Panc1 (cell line): ENCODE measurements around the gene GNL2. TPM values are rescaled to one million over a fixed set of nuclear protein-coding genes. Genes with fewer than 3 reads are reported as not detected.
A peak's percentile ranks its signal among the peaks of the same experiment; 100 is the strongest.

ENCODE experiments used
- ATAC-seq: fragments of 200-7000 bp; cut with Tn5 transposase; 2 replicates; pipeline ENCODE4 v1.9.1; 2020; ENCODE audit warnings: mild to moderate bottlenecking, moderate library complexity
- BruUV-seq: library from RNA; stranded (reverse); fragments of 400-500 nt; replicated peaks from 2 replicates; lab custom pipeline; 2021; lab: Mats Ljungman, UMichigan
- CTCF ChIA-PET: fragments of 300-600 bp; sonication (Branson Sonifier 250); formaldehyde crosslinking; loops from one replicate; lab custom pipeline; 2022; ENCODE audit warnings: antibody characterized with exemption; lab: Charles Lee
- POLR2A ChIA-PET: fragments of 300-600 bp; sonication (Branson Sonifier 250); formaldehyde crosslinking; loops from one replicate; lab custom pipeline; 2022; ENCODE audit warnings: antibody characterized with exemption; lab: Charles Lee
- DNase-seq: peaks from one replicate; pipeline ENCODE4 v3.0.0-alpha.2; 2010; ENCODE audit warnings: low read depth, low spot score
- H3K27ac ChIP-seq: 2 replicates; pipeline ENCODE4 v1.5.1; 2011; ENCODE audit warnings: mild to moderate bottlenecking, low read length, inconsistent platforms
- H3K27me3 ChIP-seq: fragments of 200-500 bp; sonication (Bioruptor generic); 2 replicates; pipeline ENCODE4 v1.6.0; 2014; ENCODE audit warnings: low read length, inconsistent platforms; ENCODE audit not compliant: control insufficient read depth, insufficient read depth
- H3K36me3 ChIP-seq: fragments of 200-500 bp; sonication (Bioruptor generic); 2 replicates; pipeline ENCODE4 v1.5.1; 2014; ENCODE audit warnings: inconsistent platforms, mild to moderate bottlenecking, low read length, moderate library complexity; ENCODE audit not compliant: control insufficient read depth, insufficient read depth
- H3K4me1 ChIP-seq: 2 replicates; pipeline ENCODE4 v1.5.1; 2011; ENCODE audit warnings: inconsistent platforms, mild to moderate bottlenecking, low read length, moderate library complexity; ENCODE audit not compliant: control insufficient read depth, insufficient read depth
- H3K4me3 ChIP-seq, 2 experiments: 2 replicates each; pipeline ENCODE4 v1.5.1; 2011 to 2012; ENCODE audit warnings: low read depth in 2 of 2, low read length in 2 of 2, mild to moderate bottlenecking in 2 of 2, inconsistent platforms in 1 of 2, moderate library complexity in 1 of 2
- H3K9me3 ChIP-seq: fragments of 200-500 bp; sonication (Bioruptor generic); 2 replicates; pipeline ENCODE4 v1.5.1; 2014; ENCODE audit warnings: low read depth, mild to moderate bottlenecking, inconsistent platforms, low read length, moderate library complexity; ENCODE audit not compliant: control insufficient read depth, insufficient read depth
- POLR2AphosphoS5 ChIP-seq: IDR thresholded peaks from 2 replicates; pipeline ENCODE4 v1.6.1; 2012; ENCODE audit warnings: mild to moderate bottlenecking, low read depth, low read length, moderate library complexity
- SIN3A ChIP-seq: IDR thresholded peaks from 2 replicates; pipeline ENCODE4 v1.6.1; 2012; ENCODE audit warnings: low read depth, mild to moderate bottlenecking, low read length, moderate library complexity, borderline replicate concordance; ENCODE audit not compliant: insufficient read depth
- TCF7L2 ChIP-seq: IDR thresholded peaks from 2 replicates; pipeline ENCODE4 v1.6.1; 2011; ENCODE audit warnings: mild to moderate bottlenecking, low read depth, low read length, inconsistent platforms
- in situ Hi-C: cut with HindIII; loops from 2 replicates; pipeline ENCODE4 v1.10.0; 2016; ENCODE audit warnings: low sequenced_read_pairs, low pct_unique_long_range_greater_than_20kb
- intact Hi-C: fragments of 100-400 bp; cut with micrococcal nuclease; formaldehyde crosslinking; loops from one replicate; pipeline ENCODE4 v1.10.0; 2022; ENCODE audit not compliant: unreplicated experiment
- total RNA-seq: library from RNA; stranded (reverse); gene quantifications from one replicate; pipeline ENCODE4 v1.2.1, GENCODE V29; 2021; ENCODE audit not compliant: unreplicated experiment
- TF ChIP-seq, protein P1 (sequence below), 2 experiments: IDR thresholded peaks; 2 replicates each; pipeline ENCODE4 v1.6.1; 2011 to 2012; ENCODE audit warnings: low read depth in 2 of 2, control low read depth in 1 of 2, low read length in 1 of 2, mild to moderate bottlenecking in 1 of 2, moderate library complexity in 1 of 2; ENCODE audit not compliant: insufficient read depth in 1 of 2
- TF ChIP-seq, protein P2 (sequence below): fragments of 450-650 bp; IDR thresholded peaks from 2 replicates; pipeline ENCODE4 v1.5.1; 2017; ENCODE audit warnings: mild to moderate bottlenecking

The GNL2 gene
- total RNA-seq, 1 experiment from 2014 or later = 73.4 TPM

DNA sequence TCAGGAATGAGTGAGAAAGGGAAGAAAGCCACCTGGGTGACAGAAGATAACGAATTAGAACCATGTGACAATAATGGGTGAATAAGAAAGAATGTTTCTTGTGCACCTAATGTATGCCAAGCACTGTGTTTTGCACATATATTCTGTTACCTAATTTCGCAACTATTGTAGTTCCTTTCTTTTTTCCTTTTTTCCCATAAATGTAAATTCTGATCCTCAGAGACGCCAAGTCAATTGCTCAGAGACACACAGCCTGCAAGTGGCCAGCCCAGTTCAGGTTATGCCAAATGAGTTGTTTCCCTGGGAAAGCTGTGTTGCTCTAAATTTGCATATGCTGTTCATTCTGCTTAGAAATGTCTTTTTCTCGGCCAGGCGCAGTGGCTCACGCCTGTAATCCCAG, 40.7 kb upstream of the GNL2 start:
- intact Hi-C loops = no loop called here
- no peak overlapping the region for H3K4me3 ChIP-seq
- in situ Hi-C loops = no loop called here
- TF ChIP-seq, protein P1, sequence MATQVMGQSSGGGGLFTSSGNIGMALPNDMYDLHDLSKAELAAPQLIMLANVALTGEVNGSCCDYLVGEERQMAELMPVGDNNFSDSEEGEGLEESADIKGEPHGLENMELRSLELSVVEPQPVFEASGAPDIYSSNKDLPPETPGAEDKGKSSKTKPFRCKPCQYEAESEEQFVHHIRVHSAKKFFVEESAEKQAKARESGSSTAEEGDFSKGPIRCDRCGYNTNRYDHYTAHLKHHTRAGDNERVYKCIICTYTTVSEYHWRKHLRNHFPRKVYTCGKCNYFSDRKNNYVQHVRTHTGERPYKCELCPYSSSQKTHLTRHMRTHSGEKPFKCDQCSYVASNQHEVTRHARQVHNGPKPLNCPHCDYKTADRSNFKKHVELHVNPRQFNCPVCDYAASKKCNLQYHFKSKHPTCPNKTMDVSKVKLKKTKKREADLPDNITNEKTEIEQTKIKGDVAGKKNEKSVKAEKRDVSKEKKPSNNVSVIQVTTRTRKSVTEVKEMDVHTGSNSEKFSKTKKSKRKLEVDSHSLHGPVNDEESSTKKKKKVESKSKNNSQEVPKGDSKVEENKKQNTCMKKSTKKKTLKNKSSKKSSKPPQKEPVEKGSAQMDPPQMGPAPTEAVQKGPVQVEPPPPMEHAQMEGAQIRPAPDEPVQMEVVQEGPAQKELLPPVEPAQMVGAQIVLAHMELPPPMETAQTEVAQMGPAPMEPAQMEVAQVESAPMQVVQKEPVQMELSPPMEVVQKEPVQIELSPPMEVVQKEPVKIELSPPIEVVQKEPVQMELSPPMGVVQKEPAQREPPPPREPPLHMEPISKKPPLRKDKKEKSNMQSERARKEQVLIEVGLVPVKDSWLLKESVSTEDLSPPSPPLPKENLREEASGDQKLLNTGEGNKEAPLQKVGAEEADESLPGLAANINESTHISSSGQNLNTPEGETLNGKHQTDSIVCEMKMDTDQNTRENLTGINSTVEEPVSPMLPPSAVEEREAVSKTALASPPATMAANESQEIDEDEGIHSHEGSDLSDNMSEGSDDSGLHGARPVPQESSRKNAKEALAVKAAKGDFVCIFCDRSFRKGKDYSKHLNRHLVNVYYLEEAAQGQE (IDR thresholded peaks at IDR 0.05; ENCODE audit: insufficient read depth in 1 of 2, low read depth in 2 of 2, low read length in 1 of 2) = no peak
- TF ChIP-seq SIN3A (no peak), TCF7L2 (no peak), POLR2AphosphoS5 (no peak)
- TF ChIP-seq, protein P2, sequence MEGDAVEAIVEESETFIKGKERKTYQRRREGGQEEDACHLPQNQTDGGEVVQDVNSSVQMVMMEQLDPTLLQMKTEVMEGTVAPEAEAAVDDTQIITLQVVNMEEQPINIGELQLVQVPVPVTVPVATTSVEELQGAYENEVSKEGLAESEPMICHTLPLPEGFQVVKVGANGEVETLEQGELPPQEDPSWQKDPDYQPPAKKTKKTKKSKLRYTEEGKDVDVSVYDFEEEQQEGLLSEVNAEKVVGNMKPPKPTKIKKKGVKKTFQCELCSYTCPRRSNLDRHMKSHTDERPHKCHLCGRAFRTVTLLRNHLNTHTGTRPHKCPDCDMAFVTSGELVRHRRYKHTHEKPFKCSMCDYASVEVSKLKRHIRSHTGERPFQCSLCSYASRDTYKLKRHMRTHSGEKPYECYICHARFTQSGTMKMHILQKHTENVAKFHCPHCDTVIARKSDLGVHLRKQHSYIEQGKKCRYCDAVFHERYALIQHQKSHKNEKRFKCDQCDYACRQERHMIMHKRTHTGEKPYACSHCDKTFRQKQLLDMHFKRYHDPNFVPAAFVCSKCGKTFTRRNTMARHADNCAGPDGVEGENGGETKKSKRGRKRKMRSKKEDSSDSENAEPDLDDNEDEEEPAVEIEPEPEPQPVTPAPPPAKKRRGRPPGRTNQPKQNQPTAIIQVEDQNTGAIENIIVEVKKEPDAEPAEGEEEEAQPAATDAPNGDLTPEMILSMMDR = no peak
- no peaks in the 10 kb centered on the region for H3K9me3 ChIP-seq
- no TSS peak for BruUV-seq
- no peak for DNase-seq
- H3K36me3 ChIP-seq = no peaks in the 10 kb centered on the region
- ATAC-seq = no peak
- peaks cover 34% of the 10 kb centered on the region for H3K27me3 ChIP-seq
- no peaks in the 10 kb centered on the region; the same call in 1 of the 2 replicates for H3K4me1 ChIP-seq
- CTCF ChIA-PET = no interaction called here
- POLR2A ChIA-PET = no interaction called here
- H3K27ac ChIP-seq = no peak overlapping the region

DNA sequence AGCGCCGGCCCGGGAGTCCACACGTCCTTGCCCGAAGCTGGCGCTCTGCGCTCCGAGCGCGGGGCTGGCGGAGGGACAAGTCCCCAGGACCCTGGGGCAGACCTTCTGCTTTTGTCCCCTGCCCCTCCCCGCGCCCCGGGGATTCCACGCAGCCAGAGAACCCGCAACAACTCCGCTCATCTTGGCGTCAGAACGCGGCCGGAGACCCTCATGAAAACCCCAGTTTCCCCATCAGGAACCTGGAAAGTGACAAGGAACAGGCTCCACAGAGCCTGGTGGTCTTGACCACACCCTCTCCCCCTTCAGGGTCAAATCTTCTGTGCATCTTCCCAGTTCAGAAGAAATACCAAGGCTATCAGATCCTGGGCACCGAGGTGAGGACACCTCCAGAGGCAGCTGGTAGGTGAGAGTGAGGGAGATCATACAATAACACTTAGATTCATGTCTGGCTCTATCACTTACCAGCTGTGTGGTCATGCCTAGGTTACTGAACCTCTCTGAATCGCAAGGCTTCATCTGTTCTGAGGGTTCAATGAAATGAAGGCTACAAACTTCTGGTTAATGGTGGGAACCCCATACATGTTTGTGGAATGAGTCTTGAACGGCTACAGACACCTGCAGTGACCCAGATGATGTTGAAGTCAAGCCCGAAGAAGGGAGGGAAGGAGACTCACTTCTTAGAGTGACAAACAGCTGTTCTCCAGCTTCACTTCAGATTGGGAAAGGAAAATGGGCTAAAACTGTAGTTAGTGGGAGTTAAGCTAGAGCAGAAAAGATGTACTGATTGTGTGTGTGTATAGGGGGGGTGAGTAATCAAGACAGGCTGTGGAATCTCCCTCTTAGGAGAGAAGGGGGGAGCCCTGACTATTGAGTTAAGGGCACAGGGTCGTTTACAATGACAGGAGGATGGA, 39.5 kb upstream of the GNL2 start:
- in situ Hi-C loops (no loop called here), intact Hi-C loops (no loop called here)
- Histone ChIP-seq H3K27me3 (peaks cover 36% of the 10 kb centered on the region), H3K9me3 (no peaks in the 10 kb centered on the region), H3K27ac (no peak overlapping the region), H3K4me1 (no peaks in the 10 kb centered on the region; the same call in 1 of the 2 replicates), H3K36me3 (no peaks in the 10 kb centered on the region), H3K4me3 (peak overlapping the region; percentile 29 to 39)
- ATAC-seq (peak; percentile 26; the same call in 1 of the 2 replicates), DNase-seq (no peak)
- no peak for TF ChIP-seq TCF7L2
- no peak for TF ChIP-seq POLR2AphosphoS5
- TF ChIP-seq, protein P1 (IDR thresholded peaks at IDR 0.05; ENCODE audit: insufficient read depth in 1 of 2, low read depth in 2 of 2, low read length in 1 of 2) = no peak
- TF ChIP-seq SIN3A = no peak
- TF ChIP-seq, protein P2 = no peak
- ChIA-PET CTCF (interaction anchor here (0.7 to 1.5 kb wide), 2 partner anchors 16 to 32 kb away, joined by 3 to 8 read pairs; no protein-coding TSS in a partner anchor), POLR2A (no interaction called here)
- BruUV-seq = no TSS peak
